HL-60 (cell line): Measurements from ENCODE around the gene ST6GAL1.

Experiments used
- CTCF ChIP-seq: IDR thresholded peaks from one replicate; pipeline ENCODE4 v1.5.1; 2011; ENCODE audit warnings: low read length, control low read depth, inconsistent platforms; ENCODE audit not compliant: insufficient read depth
- GABPA ChIP-seq: IDR thresholded peaks from 2 replicates; pipeline ENCODE4 v1.6.1; 2012; ENCODE audit warnings: low read depth
- POLR2AphosphoS5 ChIP-seq: IDR thresholded peaks from 2 replicates; pipeline ENCODE4 v1.6.1; 2012; ENCODE audit warnings: low read depth
- REST ChIP-seq: IDR thresholded peaks from 2 replicates; pipeline ENCODE4 v1.6.1; 2012; ENCODE audit warnings: low read depth; ENCODE audit not compliant: insufficient replicate concordance

DNA sequence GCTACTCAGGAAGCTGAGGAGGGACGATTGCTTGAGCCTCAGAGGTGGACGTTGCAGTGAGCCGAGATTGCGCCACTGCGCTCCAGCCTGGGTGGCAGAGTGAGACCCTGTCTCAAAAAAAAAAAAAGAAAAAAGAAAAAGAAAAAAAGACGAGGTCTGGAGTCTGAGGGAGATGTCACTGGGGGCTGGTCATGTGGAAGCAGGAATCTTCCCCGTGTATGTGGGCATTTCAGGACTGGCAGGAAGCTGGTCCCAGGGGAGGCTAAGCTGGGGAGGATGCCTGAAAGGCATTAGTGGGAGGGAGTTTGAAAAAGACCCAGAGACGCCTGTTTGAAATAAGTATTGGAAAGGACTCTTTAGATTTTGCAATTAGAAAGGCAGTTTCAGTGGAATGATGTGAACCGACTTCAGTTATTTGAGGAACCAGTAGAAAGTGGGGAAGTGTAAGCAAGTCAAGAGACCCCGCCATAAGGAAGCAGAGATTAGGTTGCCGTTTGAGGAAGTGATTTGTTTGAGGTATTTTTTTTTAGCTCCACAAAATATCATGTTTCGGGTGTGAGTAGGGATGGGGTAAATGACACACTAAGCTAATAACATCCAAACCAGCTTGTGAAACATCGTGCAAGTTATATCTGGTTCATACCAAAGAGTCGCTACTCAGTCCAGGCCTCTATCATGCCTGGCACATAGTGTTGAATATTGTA is 55.5 kb downstream of the ST6GAL1 start:
- TF ChIP-seq CTCF (no peak), POLR2AphosphoS5 (no peak; the same call in 1 of the 2 replicates), GABPA (no peak), REST (no peak)
